ENCODE measurements around the gene RHOV. TPM values are rescaled to one million over a fixed set of nuclear protein-coding genes. Genes with fewer than 3 reads are reported as not detected.

Gene RHOV
- total and polyA plus RNA-seq, 2 donors (not counting 1 experiment from before 2014, with no cell fraction given): not detected

DNA sequence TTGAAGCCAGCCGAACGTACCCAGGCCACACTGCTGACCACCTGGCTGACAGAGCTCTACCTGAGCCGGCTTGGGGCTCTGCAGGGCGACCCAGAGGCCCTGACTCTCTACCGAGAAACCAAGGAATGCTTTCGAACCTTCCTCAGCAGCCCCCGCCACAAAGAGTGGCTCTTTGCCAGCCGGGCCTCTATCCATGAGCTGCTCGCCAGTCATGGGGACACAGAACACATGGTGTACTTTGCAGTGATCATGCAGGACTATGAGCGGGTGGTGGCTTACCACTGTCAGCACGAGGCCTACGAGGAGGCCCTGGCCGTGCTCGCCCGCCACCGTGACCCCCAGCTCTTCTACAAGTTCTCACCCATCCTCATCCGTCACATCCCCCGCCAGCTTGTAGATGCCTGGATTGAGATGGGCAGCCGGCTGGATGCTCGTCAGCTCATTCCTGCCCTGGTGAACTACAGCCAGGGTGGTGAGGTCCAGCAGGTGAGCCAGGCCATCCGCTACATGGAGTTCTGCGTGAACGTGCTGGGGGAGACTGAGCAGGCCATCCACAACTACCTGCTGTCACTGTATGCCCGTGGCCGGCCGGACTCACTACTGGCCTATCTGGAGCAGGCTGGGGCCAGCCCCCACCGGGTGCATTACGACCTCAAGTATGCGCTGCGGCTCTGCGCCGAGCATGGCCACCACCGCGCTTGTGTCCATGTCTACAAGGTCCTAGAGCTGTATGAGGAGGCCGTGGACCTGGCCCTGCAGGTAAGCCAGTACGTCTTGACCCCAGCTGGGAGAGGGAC, 26.4 kb upstream of the RHOV start:
- no peaks in the 10 kb centered on the region for H3K27me3 ChIP-seq (ENCODE audit: control insufficient read depth, insufficient read depth, low read length)
- H3K36me3 ChIP-seq (ENCODE audit: control insufficient read depth, insufficient read depth, low read length): peaks cover 43% of the 10 kb centered on the region
- no peak for TF ChIP-seq EZH2 (IDR thresholded peaks at IDR 0.05; ENCODE audit: low read length, missing control alignments)
- TF ChIP-seq, protein P1, sequence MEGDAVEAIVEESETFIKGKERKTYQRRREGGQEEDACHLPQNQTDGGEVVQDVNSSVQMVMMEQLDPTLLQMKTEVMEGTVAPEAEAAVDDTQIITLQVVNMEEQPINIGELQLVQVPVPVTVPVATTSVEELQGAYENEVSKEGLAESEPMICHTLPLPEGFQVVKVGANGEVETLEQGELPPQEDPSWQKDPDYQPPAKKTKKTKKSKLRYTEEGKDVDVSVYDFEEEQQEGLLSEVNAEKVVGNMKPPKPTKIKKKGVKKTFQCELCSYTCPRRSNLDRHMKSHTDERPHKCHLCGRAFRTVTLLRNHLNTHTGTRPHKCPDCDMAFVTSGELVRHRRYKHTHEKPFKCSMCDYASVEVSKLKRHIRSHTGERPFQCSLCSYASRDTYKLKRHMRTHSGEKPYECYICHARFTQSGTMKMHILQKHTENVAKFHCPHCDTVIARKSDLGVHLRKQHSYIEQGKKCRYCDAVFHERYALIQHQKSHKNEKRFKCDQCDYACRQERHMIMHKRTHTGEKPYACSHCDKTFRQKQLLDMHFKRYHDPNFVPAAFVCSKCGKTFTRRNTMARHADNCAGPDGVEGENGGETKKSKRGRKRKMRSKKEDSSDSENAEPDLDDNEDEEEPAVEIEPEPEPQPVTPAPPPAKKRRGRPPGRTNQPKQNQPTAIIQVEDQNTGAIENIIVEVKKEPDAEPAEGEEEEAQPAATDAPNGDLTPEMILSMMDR (conservative IDR thresholded peaks at IDR 0.05 in 1 of 2, IDR thresholded peaks at IDR 0.05 in 1 of 2; ENCODE audit: low read depth in 1 of 2, low read length in 2 of 2): no peak

DNA sequence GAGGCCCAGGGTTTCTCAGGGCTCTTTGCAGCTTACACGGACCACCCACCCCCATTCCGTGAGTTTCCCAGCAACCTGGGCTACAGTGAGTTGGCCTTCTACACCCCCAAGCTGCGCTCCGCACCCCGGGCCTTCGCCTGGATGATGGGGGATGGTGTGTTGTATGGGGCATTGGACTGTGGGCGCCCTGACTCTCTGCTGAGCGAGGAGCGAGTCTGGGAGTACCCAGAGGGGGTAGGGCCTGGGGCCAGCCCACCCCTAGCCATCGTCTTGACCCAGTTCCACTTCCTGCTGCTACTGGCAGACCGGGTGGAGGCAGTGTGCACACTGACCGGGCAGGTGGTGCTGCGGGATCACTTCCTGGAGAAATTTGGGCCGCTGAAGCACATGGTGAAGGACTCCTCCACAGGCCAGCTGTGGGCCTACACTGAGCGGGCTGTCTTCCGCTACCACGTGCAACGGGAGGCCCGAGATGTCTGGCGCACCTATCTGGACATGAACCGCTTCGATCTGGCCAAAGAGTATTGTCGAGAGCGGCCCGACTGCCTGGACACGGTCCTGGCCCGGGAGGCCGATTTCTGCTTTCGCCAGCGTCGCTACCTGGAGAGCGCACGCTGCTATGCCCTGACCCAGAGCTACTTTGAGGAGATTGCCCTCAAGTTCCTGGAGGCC, 25.6 kb upstream of the RHOV start:
- Histone ChIP-seq H3K79me2 (ENCODE audit: control insufficient read depth, insufficient read depth, low read length) (peaks cover 25% of the 10 kb centered on the region), H4K20me1 (ENCODE audit: control insufficient read depth, extremely low read depth, insufficient read depth, low read length) (no peaks in the 10 kb centered on the region), H3K27me3 (ENCODE audit: control insufficient read depth, insufficient read depth, low read length) (no peaks in the 10 kb centered on the region), H3K4me1 (ENCODE audit: control insufficient read depth, extremely low read depth, insufficient read depth, low read length) (peaks cover 13% of the 10 kb centered on the region), H3K9ac (ENCODE audit: insufficient read depth, low read length) (no peak overlapping the region), H3K36me3 (ENCODE audit: control insufficient read depth, insufficient read depth, low read length) (peaks cover 41% of the 10 kb centered on the region), H2AFZ (ENCODE audit: low read length) (no peak overlapping the region), H3K4me2 (ENCODE audit: extremely low read depth, insufficient read depth, low read length) (no peak overlapping the region), H3K4me3 (replicated peaks in 1 of 4; ENCODE audit: control extremely low read depth in 1 of 4, insufficient read depth in 1 of 4, low read depth in 3 of 4, low read length in 4 of 4) (no peak overlapping the region), H3K9me3 (ENCODE audit: control insufficient read depth, insufficient read depth, low read depth, low read length) (no peaks in the 10 kb centered on the region), H3K27ac (ENCODE audit: insufficient read depth, low read length) (no peak overlapping the region)
- DNase-seq (ENCODE audit: low read depth in 2 of 2): no peak
- TF ChIP-seq, protein P1 (conservative IDR thresholded peaks at IDR 0.05 in 1 of 2, IDR thresholded peaks at IDR 0.05 in 1 of 2; ENCODE audit: low read depth in 1 of 2, low read length in 2 of 2): no peak
- no peak for TF ChIP-seq EZH2 (IDR thresholded peaks at IDR 0.05; ENCODE audit: low read length, missing control alignments)

More for the DNA sequence above, 26.4 kb upstream of the RHOV start:
- H3K9ac ChIP-seq (ENCODE audit: insufficient read depth, low read length): no peak overlapping the region
- peaks cover 18% of the 10 kb centered on the region for H3K79me2 ChIP-seq (ENCODE audit: control insufficient read depth, insufficient read depth, low read length)
- no peaks in the 10 kb centered on the region for H3K9me3 ChIP-seq (ENCODE audit: control insufficient read depth, insufficient read depth, low read depth, low read length)
- no peak overlapping the region for H3K27ac ChIP-seq (ENCODE audit: insufficient read depth, low read length)
- no peak overlapping the region for H2AFZ ChIP-seq (ENCODE audit: low read length)
- H3K4me1 ChIP-seq (ENCODE audit: control insufficient read depth, extremely low read depth, insufficient read depth, low read length): peaks cover 12% of the 10 kb centered on the region
- no peak for DNase-seq (ENCODE audit: low read depth in 2 of 2)
- no peak overlapping the region for H3K4me2 ChIP-seq (ENCODE audit: extremely low read depth, insufficient read depth, low read length)
- no peak overlapping the region for H3K4me3 ChIP-seq (replicated peaks in 1 of 4; ENCODE audit: control extremely low read depth in 1 of 4, insufficient read depth in 1 of 4, low read depth in 3 of 4, low read length in 4 of 4)
- H4K20me1 ChIP-seq (ENCODE audit: control insufficient read depth, extremely low read depth, insufficient read depth, low read length): no peaks in the 10 kb centered on the region

DNA sequence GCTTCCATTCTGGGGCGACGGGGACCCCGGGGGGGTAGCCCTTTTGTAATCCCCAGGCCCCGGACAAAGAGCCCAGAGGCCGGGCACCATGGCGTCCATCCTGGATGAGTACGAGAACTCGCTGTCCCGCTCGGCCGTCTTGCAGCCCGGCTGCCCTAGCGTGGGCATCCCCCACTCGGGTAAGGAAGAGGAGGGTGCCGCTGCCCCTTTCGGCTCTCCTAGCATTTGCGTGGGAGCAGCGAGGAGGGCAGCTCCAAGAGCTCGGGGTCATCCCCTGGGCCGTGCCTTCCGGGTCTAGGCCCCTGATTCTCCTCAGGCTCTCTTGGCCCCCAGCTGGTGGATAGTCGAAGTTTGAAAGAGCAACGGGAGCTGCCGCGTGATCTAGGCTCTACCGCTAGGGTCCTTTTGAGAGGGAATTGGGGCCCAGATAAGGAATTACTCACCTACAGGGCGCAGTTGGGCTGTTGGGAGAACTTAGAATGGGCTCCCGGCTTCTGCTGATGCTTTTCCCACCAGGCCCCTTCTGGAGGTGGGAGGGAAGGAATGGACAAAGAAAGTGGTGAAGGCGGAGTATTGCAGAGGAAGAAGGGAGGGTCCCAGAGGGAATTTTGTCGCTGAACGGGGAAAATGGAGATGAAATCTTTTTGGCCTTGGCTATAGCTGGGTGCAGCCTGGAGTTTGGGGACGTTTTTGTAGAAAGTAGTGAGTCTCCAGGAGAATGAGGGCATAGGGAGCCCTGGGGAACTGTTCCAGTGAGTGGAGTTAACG, 20.8 kb upstream of the RHOV start:
- H3K9me3 ChIP-seq (ENCODE audit: control insufficient read depth, insufficient read depth, low read depth, low read length): no peaks in the 10 kb centered on the region
- peak overlapping the region; percentile 92 for H3K4me2 ChIP-seq (ENCODE audit: extremely low read depth, insufficient read depth, low read length)
- H3K27me3 ChIP-seq (ENCODE audit: control insufficient read depth, insufficient read depth, low read length): no peaks in the 10 kb centered on the region

More for the DNA sequence above, 20.8 kb upstream of the RHOV start:
- Histone ChIP-seq H3K79me2 (ENCODE audit: control insufficient read depth, insufficient read depth, low read length) (peaks cover 18% of the 10 kb centered on the region), H2AFZ (ENCODE audit: low read length) (peak overlapping the region; percentile 15), H3K4me1 (ENCODE audit: control insufficient read depth, extremely low read depth, insufficient read depth, low read length) (peaks cover 8% of the 10 kb centered on the region), H3K9ac (ENCODE audit: insufficient read depth, low read length) (peak overlapping the region; percentile 96), H3K4me3 (replicated peaks in 1 of 4; ENCODE audit: control extremely low read depth in 1 of 4, insufficient read depth in 1 of 4, low read depth in 3 of 4, low read length in 4 of 4) (peak overlapping the region; percentile 73 to 98 (median 86)), H3K36me3 (ENCODE audit: control insufficient read depth, insufficient read depth, low read length) (peaks cover 14% of the 10 kb centered on the region), H3K27ac (ENCODE audit: insufficient read depth, low read length) (peak overlapping the region; percentile 96), H4K20me1 (ENCODE audit: control insufficient read depth, extremely low read depth, insufficient read depth, low read length) (no peaks in the 10 kb centered on the region)
- DNase-seq (ENCODE audit: low read depth in 2 of 2): peak; percentile 68 to 76
- TF ChIP-seq, protein P1 (conservative IDR thresholded peaks at IDR 0.05 in 1 of 2, IDR thresholded peaks at IDR 0.05 in 1 of 2; ENCODE audit: low read depth in 1 of 2, low read length in 2 of 2): peak; percentile 45 to 58
- no peak for TF ChIP-seq EZH2 (IDR thresholded peaks at IDR 0.05; ENCODE audit: low read length, missing control alignments)

All from fibroblast of lung (primary cell).